Measurements from ENCODE around the gene GALNT10.
"Not testable (repeated sequence)": the region's sequence is repeated elsewhere in the genome, so short reads cannot be mapped to it uniquely, and the experiment has no call there.

The GALNT10 gene

DNA sequence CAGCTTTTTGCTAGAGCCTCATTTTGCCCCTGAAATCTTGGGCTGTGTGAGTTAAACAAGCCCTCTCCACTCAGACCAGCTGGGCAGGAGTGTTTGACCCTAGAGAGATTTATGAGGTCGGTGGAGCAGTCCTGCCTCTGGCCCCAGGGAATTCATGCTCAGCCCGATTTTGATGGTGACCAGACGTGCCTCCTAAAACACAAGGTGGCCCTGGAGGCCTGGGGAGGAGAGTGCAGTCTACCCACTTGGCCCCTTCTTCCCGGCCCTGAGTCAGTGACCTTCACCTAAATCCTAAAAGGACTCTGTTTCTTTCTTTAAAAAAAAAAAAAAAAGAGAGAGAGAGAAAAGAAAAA, 168.7 kb downstream of the GALNT10 start:
- no peak for DNase-seq

DNA sequence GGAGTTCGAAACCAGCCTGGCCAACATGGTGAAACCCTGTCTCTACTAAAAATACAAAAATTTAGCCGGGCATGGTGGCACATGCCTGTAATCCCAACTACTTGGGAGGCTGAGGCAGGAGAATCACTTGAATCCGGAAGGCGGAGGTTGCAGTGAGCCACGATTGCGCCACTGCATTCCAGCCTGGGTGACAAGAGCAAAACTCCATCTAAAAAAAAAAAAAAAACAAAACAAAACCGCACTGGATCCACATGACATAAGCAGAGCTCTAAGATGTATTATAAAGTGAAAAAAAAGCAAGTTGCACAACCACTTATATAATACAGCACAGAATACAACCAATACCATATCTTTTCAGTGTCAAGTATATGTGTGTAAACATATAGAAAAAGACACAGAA, 169.7 kb downstream of the GALNT10 start:
- not testable (repeated sequence) for DNase-seq

DNA sequence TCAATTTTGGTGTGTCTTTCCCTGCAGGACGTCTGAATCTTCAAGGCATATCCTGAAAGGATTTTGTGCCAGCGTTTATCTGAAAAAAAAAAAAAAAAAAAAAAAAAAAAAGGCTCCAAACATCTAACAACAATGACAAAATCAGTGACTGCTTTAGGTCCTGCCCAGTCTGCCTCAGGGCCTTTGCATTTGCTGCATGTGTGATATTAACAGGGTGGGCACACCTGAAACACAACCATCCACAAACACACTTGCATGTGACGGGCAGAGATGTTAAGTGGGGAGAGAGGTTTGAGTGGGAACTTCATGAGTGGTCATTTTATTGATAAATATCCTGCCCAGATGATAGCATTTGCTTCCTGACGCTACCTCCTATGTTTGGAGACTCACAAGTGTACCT, 172.9 kb downstream of the GALNT10 start:
- no peak for DNase-seq

DNA sequence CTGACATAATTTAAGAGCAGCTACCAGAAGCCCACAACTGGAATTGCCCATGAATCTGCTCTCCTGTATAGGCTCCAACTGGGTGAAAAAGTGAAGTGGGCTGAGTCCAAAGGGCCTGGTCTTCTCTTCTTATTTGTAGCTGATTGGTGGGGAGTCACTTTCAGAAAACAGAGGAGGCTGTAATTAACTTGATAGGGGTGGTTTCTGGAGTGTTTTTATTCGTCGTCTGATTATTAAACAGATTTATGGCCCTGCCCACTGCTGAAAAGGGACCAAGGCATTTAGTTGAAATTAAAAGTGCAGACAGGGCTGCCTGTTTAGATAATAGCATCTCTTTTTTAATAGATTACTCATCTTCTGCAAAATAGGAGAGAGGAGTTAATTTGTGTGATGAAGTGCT, 174.2 kb downstream of the GALNT10 start:
- DNase-seq, result no peak

DNA sequence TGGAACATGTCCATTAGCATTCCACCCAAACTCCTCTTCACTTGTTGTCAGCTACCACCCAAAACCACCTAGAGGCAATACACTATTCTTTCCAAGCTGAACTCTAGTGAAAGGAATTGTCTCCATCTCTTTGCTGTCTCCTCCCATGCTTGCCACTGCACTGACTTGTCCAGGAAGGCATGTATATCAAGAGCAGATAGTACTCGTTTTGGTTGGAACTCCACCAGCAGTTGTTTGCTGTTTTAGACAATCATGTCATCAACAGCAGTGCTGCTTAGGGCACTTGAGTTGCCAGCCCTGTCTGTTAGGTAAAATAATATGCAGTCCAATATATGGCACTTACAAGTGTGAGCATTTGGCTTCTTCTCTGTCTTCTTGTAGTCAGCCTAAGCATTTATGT, 175.3 kb downstream of the GALNT10 start:
- no peak for DNase-seq

DNA sequence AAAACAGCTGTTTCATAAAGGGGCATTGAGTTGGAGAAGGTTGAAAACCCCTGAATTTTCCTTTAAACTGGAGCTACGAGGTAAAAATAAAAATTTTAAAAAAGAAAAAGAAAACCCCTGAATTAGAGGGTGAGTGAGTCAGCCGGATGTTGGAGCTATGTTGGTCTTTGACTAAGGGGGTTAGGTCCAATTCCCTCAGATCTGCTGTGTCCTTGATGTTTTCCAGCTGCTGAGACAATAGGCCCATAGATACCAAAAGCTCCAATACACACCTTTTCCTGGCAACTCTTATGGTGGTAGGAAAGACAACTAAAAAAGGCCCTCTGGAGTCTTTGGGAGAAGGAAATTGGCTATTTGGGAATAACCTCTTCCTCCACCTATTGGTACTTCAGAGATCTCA, 175.8 kb downstream of the GALNT10 start:
- no peak for DNase-seq

DNA sequence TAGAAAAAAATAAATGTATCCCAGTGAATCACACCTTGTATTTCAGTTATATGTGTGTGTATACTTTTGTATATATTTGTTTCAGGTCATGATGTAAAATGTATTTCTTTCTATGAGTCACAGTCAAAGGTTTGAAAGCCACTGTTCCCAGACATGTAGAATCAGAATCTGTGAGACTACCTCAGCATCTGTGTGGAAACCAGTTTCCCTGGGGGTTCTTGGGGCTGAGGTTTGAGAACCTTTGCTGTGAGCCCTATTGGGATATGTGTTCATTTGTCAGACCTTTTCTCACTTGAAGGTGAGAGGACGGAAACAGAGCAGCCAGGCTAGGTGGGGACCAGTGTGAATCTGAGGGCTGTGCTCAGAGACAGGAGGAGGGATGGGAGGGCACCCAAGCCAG, 176.6 kb downstream of the GALNT10 start:
- no peak for DNase-seq

DNA sequence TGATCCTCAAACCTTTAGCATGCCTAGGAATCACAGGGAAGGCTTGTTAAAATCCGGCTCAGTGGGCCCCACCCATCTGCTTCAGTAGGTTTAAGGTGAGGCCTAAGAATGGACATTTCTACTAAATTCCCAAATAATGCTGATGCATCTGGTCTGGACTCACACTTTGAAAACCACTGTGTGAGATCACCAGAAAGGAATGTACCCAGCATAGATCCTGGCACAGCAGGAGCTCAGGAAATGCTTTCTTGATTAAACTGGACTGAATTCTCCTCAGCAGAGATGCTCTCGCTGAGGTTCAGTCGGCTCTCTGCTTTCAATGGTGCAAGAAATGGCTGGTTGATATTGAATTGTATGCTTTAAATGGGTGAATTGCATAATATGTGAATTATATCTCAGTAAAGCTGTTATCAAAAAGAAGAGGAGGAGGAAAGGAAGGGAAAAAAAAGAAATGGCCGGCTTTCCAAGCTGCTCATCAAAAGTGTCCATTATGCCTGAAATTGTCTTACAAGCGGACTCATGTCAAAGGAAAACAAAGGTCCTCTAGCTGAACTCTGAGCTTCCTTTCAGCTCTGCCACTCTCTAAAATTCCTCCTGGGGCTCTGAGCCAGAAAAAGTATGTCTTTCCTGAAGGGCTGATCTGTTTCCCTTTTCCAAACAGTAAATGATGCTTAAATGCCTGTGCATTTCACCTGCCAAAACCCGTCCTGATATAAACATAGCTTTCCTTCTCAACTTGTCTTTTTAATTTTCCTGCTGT, 177.7 kb downstream of the GALNT10 start:
- DNase-seq, result no peak

DNA sequence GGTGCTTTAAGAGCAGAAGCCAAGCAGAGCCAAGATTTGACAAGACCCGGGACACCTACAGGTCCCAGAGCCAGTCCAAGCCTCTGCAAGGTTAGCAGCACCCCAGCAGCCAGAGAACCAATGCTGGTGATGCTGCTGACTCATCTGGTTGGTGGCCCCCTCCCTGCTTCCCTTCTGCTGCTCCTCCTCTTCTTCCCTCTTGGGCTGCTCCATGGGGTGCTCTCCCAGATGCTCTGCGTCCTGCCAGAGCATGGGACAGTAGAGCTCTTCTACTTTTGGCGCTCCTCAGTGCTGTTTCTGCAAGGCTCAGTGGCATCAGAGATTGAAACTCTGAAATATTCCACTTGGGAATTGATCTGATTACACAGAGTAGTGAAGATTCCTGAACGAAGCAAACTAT, 179.1 kb downstream of the GALNT10 start:
- DNase-seq, result no peak

DNA sequence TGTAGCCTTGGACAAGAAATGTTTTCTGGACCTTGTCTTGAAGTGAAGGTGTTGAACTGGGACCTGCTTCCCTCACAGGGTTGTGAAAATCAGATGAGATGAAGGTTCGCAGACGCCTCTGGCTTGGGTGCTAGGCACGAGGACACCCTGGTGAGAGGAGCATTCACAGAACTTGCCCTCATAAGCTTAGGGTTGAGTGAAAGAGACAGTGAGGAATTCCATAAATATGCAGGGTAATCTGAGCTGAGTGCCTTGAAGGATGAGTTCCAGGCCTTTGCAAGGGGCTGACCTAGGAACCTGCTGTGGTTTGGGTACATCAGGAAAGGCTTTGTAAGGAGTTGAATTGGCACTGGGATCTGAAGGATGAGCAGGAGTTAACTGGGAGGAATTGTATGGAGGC, 179.6 kb downstream of the GALNT10 start:
- DNase-seq, result no peak

DNA sequence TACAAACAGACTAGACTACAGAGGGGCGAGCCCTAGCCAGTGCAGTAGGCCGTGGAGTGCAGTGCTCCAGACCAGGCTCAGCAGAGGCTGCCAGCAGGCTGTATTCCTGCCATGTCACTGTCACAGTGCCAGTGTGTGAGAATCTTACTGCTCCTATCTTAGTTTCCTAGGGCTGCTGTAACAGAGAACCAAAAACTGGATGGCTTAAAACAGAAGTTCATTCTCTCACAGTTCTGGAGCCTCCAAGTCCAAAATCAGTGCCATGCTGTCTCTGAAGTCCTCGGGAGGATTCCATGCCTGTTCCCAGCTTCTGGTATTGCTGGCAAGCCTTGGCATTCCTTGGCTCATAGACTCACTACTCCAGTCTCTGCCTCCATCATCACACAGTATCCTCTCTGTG, 180.3 kb downstream of the GALNT10 start:
- DNase-seq, result no peak

DNA sequence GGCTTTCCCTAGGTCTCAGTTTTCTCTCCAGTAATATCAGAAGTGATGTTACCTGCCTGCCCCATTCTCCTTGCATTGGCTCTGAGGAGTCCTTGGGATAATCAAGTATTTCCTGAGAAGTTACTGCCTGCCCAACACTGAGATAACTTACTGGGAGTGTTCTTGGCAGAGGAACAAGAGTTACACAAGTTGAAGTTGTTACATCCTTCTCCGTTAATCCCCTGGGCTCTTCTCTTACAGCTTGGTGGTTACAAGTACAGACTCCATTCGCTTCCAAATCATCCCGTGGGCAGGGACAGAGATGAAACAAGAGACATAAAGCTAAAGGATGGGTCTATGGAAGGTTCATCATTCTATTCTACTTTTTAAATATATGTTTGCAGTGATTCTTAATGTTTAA, 181.2 kb downstream of the GALNT10 start:
- no peak for DNase-seq

DNA sequence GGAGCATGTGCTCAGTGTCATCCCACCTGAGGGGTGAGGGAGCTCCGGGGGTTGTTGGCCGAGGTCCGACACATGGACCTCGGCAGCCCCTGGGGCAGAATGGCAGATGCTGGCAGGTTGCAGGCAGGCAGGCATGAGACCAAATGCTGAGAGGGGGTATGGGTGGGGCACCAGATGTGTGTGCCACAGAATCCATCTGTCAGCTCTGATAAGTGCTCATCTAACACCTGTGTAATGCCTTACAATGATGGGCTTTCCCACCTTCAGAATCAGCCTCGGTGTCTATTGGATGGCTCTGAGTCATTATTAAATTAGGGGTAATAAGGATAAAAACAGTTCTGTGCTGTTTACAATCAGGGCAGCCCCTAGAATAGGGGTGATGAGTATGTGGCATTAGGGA, 182.1 kb downstream of the GALNT10 start:
- DNase-seq, result no peak

DNA sequence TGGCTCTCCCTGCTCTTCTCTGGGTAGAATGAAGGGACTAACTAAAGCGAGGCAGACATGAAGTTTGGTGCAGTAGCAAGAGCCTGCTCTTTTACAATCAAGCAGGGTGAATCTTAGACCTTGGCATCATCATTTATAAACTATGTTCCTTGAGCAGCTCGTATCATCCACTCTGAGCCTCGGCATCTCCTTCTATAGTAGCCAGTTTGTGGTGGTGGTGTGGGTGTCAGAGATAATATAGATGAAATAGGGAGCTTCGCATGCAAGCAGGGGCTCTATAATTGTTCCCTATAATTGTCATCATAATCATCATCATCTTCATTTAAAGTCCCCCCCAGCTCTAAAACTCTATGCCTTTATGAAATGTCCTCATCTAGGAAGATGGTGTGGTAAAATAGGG, 182.8 kb downstream of the GALNT10 start:
- no peak for DNase-seq

DNA sequence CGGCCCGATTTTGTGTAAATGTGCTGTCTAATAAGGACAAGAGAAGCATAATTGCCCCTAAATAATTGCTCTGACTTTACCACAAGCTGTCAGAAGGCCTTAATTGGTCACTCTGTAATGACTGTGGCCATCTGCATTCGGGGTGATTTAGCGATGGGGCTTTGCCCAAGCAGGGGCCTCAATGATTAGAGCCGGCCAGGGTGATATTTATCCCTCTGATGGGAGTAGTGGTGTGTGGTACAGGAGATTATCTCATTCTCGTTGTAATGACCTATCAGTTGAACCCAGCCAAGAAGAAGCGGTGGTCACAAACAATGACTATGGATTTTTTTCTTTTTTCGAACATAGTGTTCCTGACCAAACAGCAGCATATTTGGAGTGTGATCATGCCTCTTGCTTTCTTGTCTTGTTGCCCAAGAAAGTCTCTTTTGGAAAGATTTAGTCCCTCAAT, 183.2 kb downstream of the GALNT10 start:
- no peak for DNase-seq

DNA sequence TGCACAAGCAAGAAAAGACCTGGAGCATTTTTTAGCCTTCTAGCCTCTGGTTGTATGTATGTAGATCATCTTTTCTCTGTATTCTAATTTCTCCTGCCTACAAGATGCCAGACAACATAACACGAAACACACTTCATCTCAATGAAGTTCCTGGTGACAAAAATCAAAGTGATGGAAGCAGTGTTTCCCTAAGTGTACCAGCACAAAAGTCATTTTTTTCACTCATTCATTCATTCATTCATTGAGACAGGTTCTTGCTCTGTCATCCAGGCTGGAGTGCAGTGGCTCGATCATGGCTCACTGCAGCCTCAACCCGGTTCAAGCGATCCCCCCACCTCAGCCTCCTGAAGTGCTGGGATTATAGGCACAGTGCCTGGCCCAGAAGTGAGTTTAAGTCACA, 183.7 kb downstream of the GALNT10 start:
- DNase-seq, result no peak

DNA sequence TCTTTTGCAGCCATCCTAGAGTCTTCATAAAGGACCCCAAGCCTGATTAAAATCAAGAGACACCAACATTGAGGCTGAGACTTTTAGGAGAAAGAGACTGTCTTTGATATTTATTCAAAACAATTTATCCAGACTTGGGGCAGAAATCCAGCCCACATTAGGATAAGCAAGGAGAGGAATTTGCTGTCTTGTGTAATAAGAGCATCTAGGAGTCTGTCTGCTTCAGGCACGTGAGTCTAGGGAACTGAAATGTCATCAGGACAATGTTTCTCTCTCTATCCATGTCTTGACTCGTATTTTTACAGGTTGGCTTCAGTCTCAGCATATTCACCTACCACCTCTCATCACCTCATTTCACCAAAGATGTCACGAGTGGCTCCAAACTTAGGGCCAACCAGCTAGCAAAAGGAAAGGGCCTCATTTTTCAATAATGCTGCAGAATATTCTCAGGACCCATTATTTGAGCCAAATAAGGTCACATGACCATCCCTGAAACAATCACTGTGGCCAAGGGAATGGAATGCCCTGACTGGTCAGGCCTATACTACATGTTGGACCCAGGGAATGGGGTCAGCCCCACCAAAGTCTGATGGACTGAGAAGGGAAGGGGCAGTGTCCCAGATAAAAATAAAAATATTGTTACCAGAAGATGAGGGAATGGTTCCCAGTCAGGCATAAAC, 184.9 kb downstream of the GALNT10 start:
- DNase-seq, result no peak

DNA sequence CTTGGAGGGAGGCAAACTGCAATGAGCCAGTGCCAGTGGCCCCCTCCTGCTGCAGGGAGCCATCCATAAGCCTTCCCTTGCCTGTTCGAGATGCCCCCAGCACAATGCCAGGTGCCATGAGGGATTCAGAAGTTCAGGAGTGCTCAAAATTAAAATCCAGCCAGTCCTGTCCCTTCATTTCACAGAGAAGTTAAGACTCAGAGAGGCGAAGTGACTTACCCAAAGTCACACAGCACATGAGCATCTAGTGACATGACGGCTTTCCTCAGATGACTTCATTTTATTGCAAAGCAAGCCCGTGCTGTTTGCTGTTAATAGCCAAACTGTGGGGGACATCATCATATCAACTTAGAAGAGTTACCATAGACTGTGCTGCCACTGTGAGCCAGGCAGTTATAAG, 185.9 kb downstream of the GALNT10 start:
- DNase-seq, result no peak

DNA sequence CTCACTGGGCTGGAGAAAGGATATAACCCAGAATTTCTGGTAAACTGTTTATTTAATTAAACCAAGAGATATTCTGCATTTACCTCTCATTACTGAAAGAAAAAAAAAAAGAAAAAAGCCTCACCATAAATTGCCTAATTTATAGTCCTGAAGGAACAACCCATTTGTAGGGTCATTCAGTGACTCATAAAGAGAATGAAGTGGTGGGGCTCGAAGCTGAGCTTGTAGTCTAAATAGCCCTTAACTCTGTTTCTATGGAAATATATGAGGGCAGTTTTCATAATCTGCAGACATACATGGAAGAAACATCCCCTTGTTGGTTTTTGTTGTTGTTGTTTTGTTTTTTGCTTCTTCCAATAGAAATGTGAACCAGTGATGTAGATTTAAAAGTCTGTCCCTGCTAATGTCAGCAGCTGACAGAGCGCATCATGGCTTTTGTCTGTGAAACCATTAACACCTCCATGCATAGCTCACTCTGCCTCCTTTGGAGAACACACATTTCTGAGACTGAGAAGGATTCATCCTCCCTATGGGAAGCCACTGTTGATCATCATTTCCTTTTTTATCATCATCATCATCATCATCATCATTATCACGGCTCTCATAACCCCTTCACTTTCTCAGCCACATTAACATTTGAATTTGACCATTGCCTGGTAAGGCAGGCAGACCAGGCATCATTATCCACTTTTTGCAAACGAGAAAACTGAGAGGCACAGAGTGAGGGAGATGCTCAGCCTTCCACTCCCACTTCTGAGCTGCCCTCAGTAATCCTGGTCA, 187.4 kb downstream of the GALNT10 start:
- DNase-seq, result no peak

DNA sequence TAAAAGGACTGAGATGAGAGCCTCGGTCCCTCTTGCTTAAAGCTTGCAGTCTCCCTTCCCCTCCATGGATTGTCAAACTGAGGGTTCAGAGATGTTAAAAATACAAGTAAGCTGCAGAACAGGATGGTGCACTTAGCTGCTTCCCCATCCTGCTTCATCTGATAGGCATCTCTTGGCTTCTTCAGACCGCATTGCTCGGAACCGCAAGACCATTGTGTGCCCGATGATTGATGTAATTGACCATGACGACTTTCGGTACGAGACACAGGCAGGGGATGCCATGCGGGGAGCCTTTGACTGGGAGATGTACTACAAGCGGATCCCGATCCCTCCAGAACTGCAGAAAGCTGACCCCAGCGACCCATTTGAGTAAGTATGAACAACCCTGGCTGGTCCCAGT, 189.7 kb downstream of the GALNT10 start:
- no peak for DNase-seq

DNA sequence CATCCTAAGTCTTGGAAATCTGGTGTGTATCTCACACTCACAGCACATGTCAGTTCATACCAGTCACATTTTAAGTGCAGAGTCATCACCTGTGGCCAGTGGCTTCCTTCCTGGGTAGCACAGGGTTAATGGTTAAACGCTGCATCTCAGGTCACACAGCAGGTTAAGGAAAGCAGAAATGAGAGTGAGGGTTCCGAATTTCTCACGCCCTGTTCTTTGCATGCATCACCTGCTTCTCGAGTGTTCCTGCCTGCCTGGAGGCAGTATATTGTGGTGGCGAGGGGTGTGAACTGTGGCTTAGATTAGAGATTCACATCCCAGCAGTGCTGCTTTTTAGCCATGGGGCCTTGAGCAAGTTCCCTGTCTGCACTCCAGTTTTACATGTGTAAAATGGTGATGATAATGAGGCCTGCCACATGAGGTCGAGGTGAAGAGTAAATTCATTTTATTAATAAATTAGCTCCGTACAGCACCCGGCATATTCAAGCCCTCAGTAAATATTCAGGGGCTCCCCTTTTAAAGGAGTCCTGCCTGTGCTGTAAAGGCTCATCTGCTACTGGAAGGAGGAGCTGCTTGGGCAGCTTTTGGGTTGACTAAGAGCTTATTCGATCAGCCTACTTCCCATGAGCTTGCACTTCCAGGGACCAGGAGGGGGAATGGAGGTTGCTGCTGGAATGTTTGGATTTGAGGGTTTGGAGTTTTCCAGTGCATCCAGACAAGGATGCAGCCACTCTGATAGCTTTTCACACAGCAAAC, 194.1 kb downstream of the GALNT10 start:
- no peak for DNase-seq

DNA sequence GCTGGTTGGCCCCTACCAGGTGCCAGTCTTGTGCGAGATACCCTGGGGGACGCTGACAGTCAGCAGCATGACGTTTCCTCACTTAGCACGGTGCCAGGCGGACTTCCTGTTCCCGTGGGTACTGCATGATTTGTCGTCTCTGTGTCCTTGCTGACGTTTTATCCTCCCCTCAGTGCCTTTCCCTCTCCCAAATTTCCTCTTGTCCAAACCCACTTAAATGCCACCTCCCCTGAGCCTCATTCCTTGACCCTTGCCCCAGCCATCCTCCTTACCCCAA, 194.6 kb downstream of the GALNT10 start:
- no peak for DNase-seq

DNA sequence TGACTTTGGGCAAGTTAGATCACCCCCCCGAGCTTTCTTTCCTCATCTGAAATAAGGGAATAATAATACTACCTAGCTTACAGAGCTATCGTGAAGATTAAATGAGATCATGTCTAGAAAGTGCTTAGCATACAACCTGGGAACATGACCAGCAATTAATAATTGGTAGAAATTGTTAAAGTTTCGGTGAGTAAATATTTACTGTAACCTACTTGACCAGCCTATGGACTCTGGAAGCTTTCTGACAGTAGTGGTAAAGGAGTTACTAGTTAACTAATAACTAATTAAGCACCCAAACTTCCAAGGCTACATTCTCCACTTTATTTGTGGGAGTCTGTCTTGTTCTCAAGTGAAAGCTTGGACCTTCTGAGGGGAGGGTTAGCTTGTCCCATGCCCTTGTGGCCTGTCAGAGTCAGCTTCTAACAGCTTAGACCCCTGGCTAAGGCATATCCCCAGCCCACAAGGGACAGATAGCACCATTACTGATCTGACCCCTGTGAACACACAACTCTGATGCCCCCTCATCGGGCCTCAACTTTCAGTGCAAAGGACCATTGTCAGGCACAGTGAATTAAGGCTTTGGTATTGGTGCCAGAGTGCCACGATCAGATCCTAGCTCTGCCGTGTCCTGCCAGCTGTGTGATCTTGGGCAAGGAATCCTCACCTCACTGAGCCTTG, 196.6 kb downstream of the GALNT10 start:
- DNase-seq, result no peak
